Caco-2 (cell line): ENCODE data around the gene CATSPERZ. TPM values are rescaled to one million over a fixed set of nuclear protein-coding genes. Genes with fewer than 3 reads are reported as not detected.

ENCODE experiments used
- Bru-seq: library from RNA; stranded (reverse); fragments of 400-500 nt; gene quantifications from one replicate; lab custom pipeline; 2021; lab: Mats Ljungman, UMichigan
- BruChase-seq, 2 experiments: library from RNA; stranded (reverse); fragments of 400-500 nt; gene quantifications; one replicate each; lab custom pipeline; 2021; lab: Mats Ljungman, UMichigan
- BruUV-seq: library from RNA; stranded (reverse); fragments of 400-500 nt; replicated peaks from 2 replicates; lab custom pipeline; 2021; lab: Mats Ljungman, UMichigan
- CTCF ChIA-PET: fragments of 300-600 bp; sonication (Branson Sonifier 250); formaldehyde crosslinking; loops from one replicate; lab custom pipeline; 2022; ENCODE audit warnings: antibody characterized with exemption; lab: Charles Lee
- POLR2A ChIA-PET: fragments of 300-600 bp; sonication (Branson Sonifier 250); formaldehyde crosslinking; loops from one replicate; lab custom pipeline; 2022; ENCODE audit warnings: antibody characterized with exemption; lab: Charles Lee
- DNase-seq, 2 experiments: peaks; one replicate each; pipeline versions ENCODE4 v3.0.0 to v3.0.0-alpha.2; 2020 to 2022
- H3K27me3 ChIP-seq: replicated peaks from 2 replicates; pipeline ENCODE4 v1.6.0; 2011; ENCODE audit warnings: low read length; ENCODE audit not compliant: control insufficient read depth, insufficient read depth
- H3K36me3 ChIP-seq: 2 replicates; pipeline ENCODE4 v1.5.1; 2011; ENCODE audit warnings: low read length; ENCODE audit not compliant: control insufficient read depth, insufficient read depth
- H3K4me1 ChIP-seq: fragments of 250-450 bp; sonication (Bioruptor Pico); 2 replicates; pipeline ENCODE4 v1.5.1; 2020; ENCODE audit warnings: mild to moderate bottlenecking
- H3K4me3 ChIP-seq: 2 replicates; pipeline ENCODE4 v1.5.1; 2011; ENCODE audit warnings: low read depth, mild to moderate bottlenecking, control low read depth, low read length
- H3K9me3 ChIP-seq: fragments of 250-450 bp; sonication (Bioruptor Pico); 2 replicates; pipeline ENCODE4 v1.5.1; 2020; ENCODE audit warnings: mild to moderate bottlenecking, moderate library complexity
- H3K27ac Mint-ChIP-seq: one replicate; pipeline ENCODE4 v1.8.0; 2022; ENCODE audit warnings: mixed read lengths; ENCODE audit not compliant: unreplicated experiment
- H3K27me3 Mint-ChIP-seq: one replicate; pipeline ENCODE4 v1.8.0; 2022; ENCODE audit warnings: mixed read lengths; ENCODE audit not compliant: insufficient read depth, unreplicated experiment
- H3K36me3 Mint-ChIP-seq: one replicate; pipeline ENCODE4 v1.8.0; 2022; ENCODE audit warnings: mild to moderate bottlenecking, mixed read lengths; ENCODE audit not compliant: insufficient read depth, unreplicated experiment
- H3K4me1 Mint-ChIP-seq: one replicate; pipeline ENCODE4 v1.8.0; 2022; ENCODE audit warnings: low read depth, mixed read lengths; ENCODE audit not compliant: unreplicated experiment
- H3K4me3 Mint-ChIP-seq: one replicate; pipeline ENCODE4 v1.8.0; 2022; ENCODE audit warnings: mild to moderate bottlenecking, moderate library complexity, mixed read lengths; ENCODE audit not compliant: unreplicated experiment
- H3K9me3 Mint-ChIP-seq: one replicate; pipeline ENCODE4 v1.8.0; 2022; ENCODE audit warnings: mixed read lengths; ENCODE audit not compliant: unreplicated experiment
- intact Hi-C: fragments of 100-400 bp; cut with micrococcal nuclease; formaldehyde crosslinking; loops from one replicate; pipeline ENCODE4 v1.10.0; 2022; ENCODE audit not compliant: unreplicated experiment
- long read RNA-seq: library from polyadenylated mRNA; stranded (forward); transcript quantifications from one replicate; pipeline ENCODE4 v2.0.0, GENCODE V29; 2022
- total RNA-seq: library from RNA; stranded (reverse); gene quantifications from 2 replicates; pipeline ENCODE4 v1.2.3, GENCODE V29; 2022
- TF ChIP-seq, protein P1 (sequence below), 2 experiments: fragments of 200-600 bp in 1 of 2; IDR thresholded peaks; 1 replicate in 1 of 2; 2 replicates in 1 of 2; pipeline versions ENCODE4 v1.5.1 to v1.8.0; 2011 to 2022; ENCODE audit warnings: antibody characterized with exemption in 1 of 2, control low read depth in 1 of 2, inconsistent platforms in 1 of 2, low read depth in 1 of 2, low read length in 1 of 2, mild to moderate bottlenecking in 1 of 2, moderate library complexity in 1 of 2; ENCODE audit not compliant: insufficient read depth in 1 of 2, severe bottlenecking in 1 of 2, unreplicated experiment in 1 of 2

CATSPERZ gene, protein sequence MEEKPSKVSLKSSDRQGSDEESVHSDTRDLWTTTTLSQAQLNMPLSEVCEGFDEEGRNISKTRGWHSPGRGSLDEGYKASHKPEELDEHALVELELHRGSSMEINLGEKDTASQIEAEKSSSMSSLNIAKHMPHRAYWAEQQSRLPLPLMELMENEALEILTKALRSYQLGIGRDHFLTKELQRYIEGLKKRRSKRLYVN
- total RNA-seq (12.8 and 16.7 TPM in 2 replicates), Bru-seq, nascent RNA (percentile 34 among the genes with signal in this experiment), BruChase-seq, experiment 1, labeled RNA remaining after a 2-hour chase (not detected), BruChase-seq, experiment 2, labeled RNA remaining after a 6-hour chase (percentile 33 among the genes with signal in this experiment)
- long read RNA-seq, transcript CATSPERZ-203 (4 exons, 917 nt), result major isoform, 12 of 13 reads
- long read RNA-seq, partial matches to known transcripts, result 0 of 13 reads
- long read RNA-seq, other reads (novel, unspliced or antisense), result 0 of 13 reads

DNA sequence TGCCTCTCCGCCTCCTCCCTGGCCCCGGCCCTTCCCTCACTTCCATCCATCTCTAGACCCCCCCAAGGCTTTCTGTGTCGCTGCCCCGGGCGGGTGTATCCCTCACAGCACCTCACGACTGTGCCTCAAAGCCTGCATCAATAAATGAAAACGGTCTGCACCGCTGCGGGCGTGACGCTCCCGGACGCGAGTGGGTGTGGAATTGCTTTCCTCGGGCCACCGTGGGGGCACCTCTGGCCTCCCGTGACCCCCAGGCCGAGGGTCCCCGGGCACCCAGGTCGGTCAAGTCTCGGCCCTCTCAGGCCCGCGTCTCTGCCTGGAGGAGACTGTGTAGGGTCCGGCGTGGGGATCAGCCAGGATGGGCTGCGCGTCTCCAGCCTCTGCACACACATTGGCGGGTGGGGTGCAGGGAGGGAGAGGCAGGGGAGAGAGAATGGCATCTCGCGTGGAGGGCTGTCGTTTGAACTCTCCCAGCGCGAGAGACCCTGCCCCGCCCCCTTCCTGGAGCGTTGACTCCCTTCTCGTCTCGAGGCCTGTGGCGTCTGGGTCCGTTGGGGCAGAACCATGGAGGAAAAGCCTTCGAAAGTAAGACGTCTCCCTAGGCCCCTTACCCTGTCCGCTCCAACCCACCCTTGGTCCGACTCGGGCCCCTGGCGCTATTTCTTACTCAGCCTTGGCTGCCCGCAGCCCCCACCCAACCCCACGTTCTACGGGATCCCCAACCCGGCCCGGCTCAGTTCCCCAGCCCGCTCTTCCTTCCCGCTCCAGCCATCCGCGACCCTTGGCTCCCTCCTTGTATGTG, at the start of gene CATSPERZ:
Gene CATSPERZ (plus strand): TSS at position 512 of the 802 bp plus-strand sequence. CDS start 53 bp downstream, at position 565.
- Mint-ChIP-seq H3K4me3 (peak within 1 kb of the TSS; percentile 81), H3K36me3 (peaks cover 13% of the 10 kb centered on the region), H3K4me1 (peaks cover 9% of the 10 kb centered on the region), H3K9me3 (no peaks in the 10 kb centered on the region), H3K27ac (peak within 1 kb of the TSS; percentile 76), H3K27me3 (peaks cover 8% of the 10 kb centered on the region)
- Histone ChIP-seq H3K27me3 (peaks cover 2% of the 10 kb centered on the region), H3K9me3 (no peaks in the 10 kb centered on the region), H3K36me3 (no peaks in the 10 kb centered on the region), H3K4me1 (peaks cover 10% of the 10 kb centered on the region), H3K4me3 (peak within 1 kb of the TSS; percentile 86)
- no TSS peak for BruUV-seq
- POLR2A ChIA-PET, result interaction anchor here (0.8 to 1.5 kb wide), 3 partner anchors 18 to 59 kb away, joined by 3 to 6 read pairs (median 5); partner anchors contain the start of genes FKBP2, PRDX5 and TRMT112
- intact Hi-C loops, result no loop called here
- CTCF ChIA-PET, result interaction anchor here (0.6 to 5.8 kb wide), 16 partner anchors 10 to 777 kb away, joined by 3 to 61 read pairs (median 4); partner anchors contain the start of genes BAD, FKBP2, PPP1R14B and PRDX5
- TF ChIP-seq, protein P1, sequence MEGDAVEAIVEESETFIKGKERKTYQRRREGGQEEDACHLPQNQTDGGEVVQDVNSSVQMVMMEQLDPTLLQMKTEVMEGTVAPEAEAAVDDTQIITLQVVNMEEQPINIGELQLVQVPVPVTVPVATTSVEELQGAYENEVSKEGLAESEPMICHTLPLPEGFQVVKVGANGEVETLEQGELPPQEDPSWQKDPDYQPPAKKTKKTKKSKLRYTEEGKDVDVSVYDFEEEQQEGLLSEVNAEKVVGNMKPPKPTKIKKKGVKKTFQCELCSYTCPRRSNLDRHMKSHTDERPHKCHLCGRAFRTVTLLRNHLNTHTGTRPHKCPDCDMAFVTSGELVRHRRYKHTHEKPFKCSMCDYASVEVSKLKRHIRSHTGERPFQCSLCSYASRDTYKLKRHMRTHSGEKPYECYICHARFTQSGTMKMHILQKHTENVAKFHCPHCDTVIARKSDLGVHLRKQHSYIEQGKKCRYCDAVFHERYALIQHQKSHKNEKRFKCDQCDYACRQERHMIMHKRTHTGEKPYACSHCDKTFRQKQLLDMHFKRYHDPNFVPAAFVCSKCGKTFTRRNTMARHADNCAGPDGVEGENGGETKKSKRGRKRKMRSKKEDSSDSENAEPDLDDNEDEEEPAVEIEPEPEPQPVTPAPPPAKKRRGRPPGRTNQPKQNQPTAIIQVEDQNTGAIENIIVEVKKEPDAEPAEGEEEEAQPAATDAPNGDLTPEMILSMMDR (IDR thresholded peaks at IDR 0.05; ENCODE audit: insufficient read depth in 1 of 2, low read depth in 1 of 2, low read length in 1 of 2, severe bottlenecking in 1 of 2, unreplicated experiment in 1 of 2), result no peak
- no peak for DNase-seq

DNA sequence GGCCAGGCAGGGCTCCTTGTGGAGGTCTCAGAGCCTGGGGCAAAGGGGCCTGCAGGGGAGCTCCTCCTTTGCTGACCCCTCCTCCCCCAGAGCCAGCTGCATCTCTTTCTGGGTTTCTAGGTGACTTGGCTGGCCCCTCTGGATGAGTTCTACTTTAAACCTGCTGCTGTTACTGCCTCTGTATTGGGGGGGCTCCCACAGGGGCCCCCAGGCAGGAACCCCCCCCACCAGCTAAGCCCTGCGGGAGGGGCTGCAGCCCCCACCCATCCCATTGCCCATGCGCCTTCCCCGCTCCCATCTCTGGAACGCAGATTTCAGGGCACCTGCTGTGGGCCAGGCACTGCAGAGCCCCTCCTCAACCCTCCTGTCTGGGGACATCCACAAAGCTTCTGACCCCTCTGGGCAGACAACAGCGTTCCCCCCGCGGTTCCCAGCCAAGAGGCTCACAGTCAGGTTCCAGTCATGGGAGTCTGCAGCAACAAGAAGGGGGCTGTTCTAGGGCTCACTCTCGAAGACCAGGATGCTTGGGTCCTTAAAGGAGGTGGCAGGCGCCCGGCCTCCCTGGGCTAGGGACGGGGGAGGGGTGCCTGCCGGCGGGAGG, 49.6 kb upstream of the CATSPERZ start:
- DNase-seq, result peak in 1 of 2 experiments; percentile 50
- Mint-ChIP-seq H3K9me3 (no peaks in the 10 kb centered on the region), H3K4me3 (peak overlapping the region; percentile 99), H3K4me1 (peaks cover 13% of the 10 kb centered on the region), H3K27me3 (no peaks in the 10 kb centered on the region), H3K36me3 (peaks cover 35% of the 10 kb centered on the region), H3K27ac (no peak overlapping the region)
- POLR2A ChIA-PET, result interaction anchor here (0.8 to 0.9 kb wide), 2 partner anchors 8 to 9 kb away, joined by 3 read pairs; partner anchors contain the start of gene FKBP2
- Histone ChIP-seq H3K36me3 (peaks cover 2% of the 10 kb centered on the region; the same call in 1 of the 2 replicates), H3K4me1 (peaks cover 26% of the 10 kb centered on the region), H3K4me3 (peak overlapping the region; percentile 66), H3K27me3 (no peaks in the 10 kb centered on the region), H3K9me3 (no peaks in the 10 kb centered on the region)
- TF ChIP-seq, protein P1 (IDR thresholded peaks at IDR 0.05; ENCODE audit: insufficient read depth in 1 of 2, low read depth in 1 of 2, low read length in 1 of 2, severe bottlenecking in 1 of 2, unreplicated experiment in 1 of 2), result no peak
- CTCF ChIA-PET, result interaction anchor here (0.6 to 1.6 kb wide), 6 partner anchors 9 to 110 kb away, joined by 3 to 9 read pairs (median 4); partner anchors contain the start of gene FKBP2
- BruUV-seq, result no TSS peak
- intact Hi-C loops, result loop anchor here (1.0 kb wide), 2 partner anchors 20 to 54 kb away; no protein-coding TSS in a partner anchor
